ENCODE data around the gene ANKRD52. TPM values are rescaled to one million over a fixed set of nuclear protein-coding genes. Genes with fewer than 3 reads are reported as not detected.

Gene ANKRD52
- polyA plus RNA-seq, 1 donor (not counting 4 experiments of a cell fraction or from before 2014, with no cell fraction given): 14.0 TPM

GRCh38 chr12:56234746-56235436 is 23.3 kb downstream of the ANKRD52 start:
- no peaks in the 10 kb centered on the region for H3K27me3 ChIP-seq (ENCODE audit: control insufficient read depth, extremely low read depth, insufficient read depth, low read length)
- peaks cover 4 to 15% of the 10 kb centered on the region in 2 experiments for H3K36me3 ChIP-seq (ENCODE audit: control insufficient read depth in 2 of 2, extremely low read depth in 1 of 2, insufficient read depth in 2 of 2, low read length in 2 of 2)
- DNase-seq (ENCODE audit: low read depth, low spot score) (no peak), FAIRE-seq (no peak)
- no peak overlapping the region for H2AFZ ChIP-seq (ENCODE audit: control insufficient read depth, low read length)
- TF ChIP-seq CTCF (optimal IDR thresholded peaks at IDR 0.05 in 1 of 3, IDR thresholded peaks at IDR 0.05 in 1 of 3, conservative IDR thresholded peaks at IDR 0.05 in 1 of 3; ENCODE audit: extremely low read depth in 1 of 3, insufficient read depth in 2 of 3, low read length in 3 of 3) (no peak), EZH2 (IDR thresholded peaks at IDR 0.05; ENCODE audit: low read length) (no peak)
- no peaks in the 10 kb centered on the region for H3K9me3 ChIP-seq (ENCODE audit: control insufficient read depth, low read depth, low read length)
- H3K9me1 ChIP-seq (ENCODE audit: control insufficient read depth, extremely low read depth, insufficient read depth, low read length): no peaks in the 10 kb centered on the region
- H4K20me1 ChIP-seq (ENCODE audit: control insufficient read depth, extremely low read depth, insufficient read depth, low read length): no peaks in the 10 kb centered on the region
- no peak overlapping the region for H3K4me2 ChIP-seq (ENCODE audit: control insufficient read depth, extremely low read depth, insufficient read depth, low read depth, low read length)
- H3K4me1 ChIP-seq (ENCODE audit: control insufficient read depth, extremely low read depth, insufficient read depth, low read length): no peaks in the 10 kb centered on the region
- dilution Hi-C loops (cut with MboI; ENCODE audit: extremely low pct_ligation_motif_present, low sequenced_read_pairs): no loop called here
- no peak overlapping the region for H3K4me3 ChIP-seq (ENCODE audit: control insufficient read depth in 2 of 3, extremely low read depth in 1 of 3, insufficient read depth in 2 of 3, low read depth in 1 of 3, low read length in 3 of 3)
- H3K79me2 ChIP-seq (ENCODE audit: control insufficient read depth, insufficient read depth, low read length): no peaks in the 10 kb centered on the region
- no peak overlapping the region for H3K9ac ChIP-seq (ENCODE audit: control insufficient read depth, extremely low read depth, insufficient read depth, low read length)
- no peak overlapping the region for H3K27ac ChIP-seq (ENCODE audit: control insufficient read depth, insufficient read depth, low read length)

DNA sequence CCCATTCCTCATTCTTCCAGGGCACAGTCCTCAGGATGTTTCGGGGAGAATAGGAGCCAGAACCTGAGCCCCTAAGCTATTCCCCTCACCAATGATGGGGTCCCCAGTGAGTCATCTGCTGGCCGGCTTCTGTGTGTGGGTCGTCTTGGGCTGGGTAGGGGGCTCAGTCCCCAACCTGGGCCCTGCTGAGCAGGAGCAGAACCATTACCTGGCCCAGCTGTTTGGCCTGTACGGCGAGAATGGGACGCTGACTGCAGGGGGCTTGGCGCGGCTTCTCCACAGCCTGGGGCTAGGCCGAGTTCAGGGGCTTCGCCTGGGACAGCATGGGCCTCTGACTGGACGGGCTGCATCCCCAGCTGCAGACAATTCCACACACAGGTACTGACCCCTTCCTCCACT is 27.0 kb downstream of the ANKRD52 start:
- Histone ChIP-seq H3K27me3 (ENCODE audit: control insufficient read depth, extremely low read depth, insufficient read depth, low read length) (no peaks in the 10 kb centered on the region), H3K27ac (ENCODE audit: control insufficient read depth, insufficient read depth, low read length) (no peak overlapping the region), H2AFZ (ENCODE audit: control insufficient read depth, low read length) (no peak overlapping the region), H3K9me3 (ENCODE audit: control insufficient read depth, low read depth, low read length) (no peaks in the 10 kb centered on the region), H3K4me2 (ENCODE audit: control insufficient read depth, extremely low read depth, insufficient read depth, low read depth, low read length) (no peak overlapping the region), H3K4me3 (ENCODE audit: control insufficient read depth in 2 of 3, extremely low read depth in 1 of 3, insufficient read depth in 2 of 3, low read depth in 1 of 3, low read length in 3 of 3) (no peak overlapping the region), H4K20me1 (ENCODE audit: control insufficient read depth, extremely low read depth, insufficient read depth, low read length) (no peaks in the 10 kb centered on the region), H3K4me1 (ENCODE audit: control insufficient read depth, extremely low read depth, insufficient read depth, low read length) (no peaks in the 10 kb centered on the region), H3K9me1 (ENCODE audit: control insufficient read depth, extremely low read depth, insufficient read depth, low read length) (no peaks in the 10 kb centered on the region), H3K9ac (ENCODE audit: control insufficient read depth, extremely low read depth, insufficient read depth, low read length) (no peak overlapping the region), H3K36me3 (ENCODE audit: control insufficient read depth in 2 of 2, extremely low read depth in 1 of 2, insufficient read depth in 2 of 2, low read length in 2 of 2) (peaks cover 0 to under 1% of the 10 kb centered on the region in 2 experiments), H3K79me2 (ENCODE audit: control insufficient read depth, insufficient read depth, low read length) (no peaks in the 10 kb centered on the region)
- TF ChIP-seq CTCF (optimal IDR thresholded peaks at IDR 0.05 in 1 of 3, IDR thresholded peaks at IDR 0.05 in 1 of 3, conservative IDR thresholded peaks at IDR 0.05 in 1 of 3; ENCODE audit: extremely low read depth in 1 of 3, insufficient read depth in 2 of 3, low read length in 3 of 3) (no peak), EZH2 (IDR thresholded peaks at IDR 0.05; ENCODE audit: low read length) (no peak)
- no peak for FAIRE-seq
- dilution Hi-C loops (cut with MboI; ENCODE audit: extremely low pct_ligation_motif_present, low sequenced_read_pairs): no loop called here
- DNase-seq (ENCODE audit: low read depth, low spot score): no peak
